K562 (cell line): ENCODE results near the gene ATP5PD. TPM values are rescaled to one million over a fixed set of nuclear protein-coding genes. Genes with fewer than 3 reads are reported as not detected.

Experiments
- ATAC-seq: fragments of 200-7000 bp; cut with Tn5 transposase; 3 replicates; pipeline ENCODE4 v1.9.1; 2020; ENCODE audit warnings: moderate library complexity
- BruUV-seq: library from RNA; stranded (reverse); fragments of 400-500 nt; replicated peaks from 2 replicates; lab custom pipeline; 2021; lab: Mats Ljungman, UMichigan
- CTCF ChIA-PET: fragments of 300-600 bp; formaldehyde crosslinking; extraction: SDS; loops from one replicate; lab custom pipeline; 2021; ENCODE audit warnings: low intra/inter-chr PET ratio; lab: Yijun Ruan, JAX
- POLR2A ChIA-PET: fragments of 300-600, 350-650 bp; sonication (Branson Sonifier 250); formaldehyde crosslinking; extraction: SDS; loops from one replicate; lab custom pipeline; 2021; ENCODE audit warnings: antibody characterized with exemption, inconsistent platforms; lab: Yijun Ruan, JAX
- DNase-seq, 4 experiments: peaks; one replicate each; pipeline versions ENCODE4 v3.0.0 to v3.0.0-alpha.2; 2011 to 2018; ENCODE audit warnings: low spot score in 3 of 4, mixed read lengths in 3 of 4; ENCODE audit errors: extremely low read depth in 1 of 4
- FAIRE-seq: peaks from 2 replicates; lab custom pipeline; 2011; peaks lifted over from hg19 to GRCh38; lab: Jason Lieb, UNC
- H2AFZ ChIP-seq: 2 replicates; pipeline ENCODE4 v1.6.0; 2011; ENCODE audit warnings: low read depth, low read length, control low read depth, inconsistent platforms
- H3K27ac ChIP-seq: fragments of 200-600 bp; 3 replicates; pipeline ENCODE4 v1.8.0; 2011; ENCODE audit warnings: low read depth, mild to moderate bottlenecking, control low read depth, inconsistent platforms, low read length, moderate library complexity, mixed read lengths; ENCODE audit errors: extremely low read depth
- H3K27me3 ChIP-seq, 2 experiments: fragments of 300-600 bp in 1 of 2; 2 replicates in 1 of 2; 3 replicates in 1 of 2; pipeline versions ENCODE4 v1.6.0 to v1.8.0; 2011; ENCODE audit warnings: inconsistent platforms in 2 of 2, low read length in 2 of 2, mild to moderate bottlenecking in 1 of 2, mixed read lengths in 1 of 2, moderate library complexity in 1 of 2; ENCODE audit not compliant: control insufficient read depth in 2 of 2, insufficient read depth in 2 of 2
- H3K36me3 ChIP-seq: fragments of 300-600 bp; 3 replicates; pipeline ENCODE4 v1.8.0; 2011; ENCODE audit warnings: mild to moderate bottlenecking, low read length, inconsistent platforms; ENCODE audit not compliant: control insufficient read depth, insufficient read depth
- H3K4me1 ChIP-seq, 2 experiments: fragments of 200-600 bp in 1 of 2; replicated peaks in 1 of 2; 2 replicates in 1 of 2; 3 replicates in 1 of 2; pipeline versions ENCODE4 v1.5.1 to v1.8.0; 2011; ENCODE audit warnings: inconsistent platforms in 2 of 2, low read length in 2 of 2, mild to moderate bottlenecking in 1 of 2, mixed read lengths in 1 of 2, moderate library complexity in 1 of 2; ENCODE audit not compliant: control insufficient read depth in 2 of 2, insufficient read depth in 2 of 2
- H3K4me2 ChIP-seq: 2 replicates; pipeline ENCODE4 v1.6.1; 2011; ENCODE audit warnings: low read length, control low read depth, inconsistent platforms, mixed read lengths; ENCODE audit not compliant: insufficient read depth
- H3K4me3 ChIP-seq: fragments of 200-600 bp; sonication (generic), shearing (Covaris generic); 2 replicates; pipeline ENCODE4 v1.5.1; 2016; ENCODE audit warnings: control low read depth, inconsistent platforms
- H3K79me2 ChIP-seq: fragments of 200-600 bp; 3 replicates; pipeline ENCODE4 v1.8.0; 2011; ENCODE audit warnings: low read length, inconsistent platforms; ENCODE audit not compliant: control insufficient read depth, insufficient read depth
- H3K9ac ChIP-seq, 2 experiments: 2 replicates each; pipeline versions ENCODE4 v1.6.0 to v1.6.1; 2011; ENCODE audit warnings: low read depth in 2 of 2, low read length in 2 of 2, control low read depth in 1 of 2, inconsistent platforms in 1 of 2, mild to moderate bottlenecking in 1 of 2, mixed read lengths in 1 of 2; ENCODE audit not compliant: insufficient read depth in 1 of 2
- H3K9me1 ChIP-seq: one replicate; pipeline ENCODE4 v1.6.0; 2011; ENCODE audit warnings: inconsistent platforms, mild to moderate bottlenecking, low read length, moderate library complexity; ENCODE audit not compliant: control insufficient read depth, insufficient read depth
- H3K9me3 ChIP-seq: replicated peaks from 2 replicates; pipeline ENCODE4 v1.5.1; 2011; ENCODE audit warnings: low read depth, low read length, inconsistent platforms; ENCODE audit not compliant: control insufficient read depth, insufficient read depth
- H4K20me1 ChIP-seq: replicated peaks from 2 replicates; pipeline ENCODE4 v1.6.1; 2011; ENCODE audit warnings: low read length, inconsistent platforms, mixed read lengths; ENCODE audit not compliant: control insufficient read depth, insufficient read depth
- CEBPG ChIP-seq, 3 experiments: fragments of 200-800 bp in 1 of 3; sonication (Bioruptor generic) in 1 of 3; sonication (generic) in 1 of 3; formaldehyde crosslinking in 1 of 3; IDR thresholded peaks in 2 of 3; conservative IDR thresholded peaks in 1 of 3; 2 replicates each; pipeline versions ENCODE4 v1.6.1 to v1.8.0; 2016 to 2022; ENCODE audit warnings: missing compliant biosample characterization in 2 of 3, missing genetic modification characterization in 2 of 3, mild to moderate bottlenecking in 1 of 3, missing genetic modification reagents in 1 of 3
- CTCF ChIP-seq, 3 experiments: IDR thresholded peaks in 2 of 3; conservative IDR thresholded peaks in 1 of 3; 2 replicates each; pipeline ENCODE4 v1.5.1; 2011 to 2012; ENCODE audit warnings: low read length in 3 of 3, mild to moderate bottlenecking in 3 of 3, control low read depth in 2 of 3, improper control_type of control experiment in 1 of 3, inconsistent platforms in 1 of 3, low read depth in 1 of 3, mixed read lengths in 1 of 3, moderate library complexity in 1 of 3; ENCODE audit not compliant: insufficient read depth in 2 of 3
- DIDO1 ChIP-seq: fragments of 450-650 bp; IDR thresholded peaks from 2 replicates; pipeline ENCODE4 v1.6.1; 2016; ENCODE audit warnings: low read depth, missing biosample characterization, missing genetic modification characterization
- EP400 ChIP-seq: fragments of 450-650 bp; IDR thresholded peaks from 2 replicates; pipeline ENCODE4 v1.6.1; 2017; ENCODE audit warnings: antibody characterized with exemption, mild to moderate bottlenecking, moderate library complexity
- HDAC8 ChIP-seq: fragments of 450-650 bp; IDR thresholded peaks from 2 replicates; pipeline ENCODE4 v1.6.1; 2016; ENCODE audit warnings: mild to moderate bottlenecking, missing genetic modification characterization, moderate library complexity, missing compliant biosample characterization
- MECOM ChIP-seq: fragments of 250-450 bp; sonication (Bioruptor Pico); IDR thresholded peaks from 2 replicates; pipeline ENCODE4 v1.8.0; 2022; ENCODE audit warnings: inconsistent platforms
- POU5F1 ChIP-seq: fragments of 150-350 bp; IDR thresholded peaks from 2 replicates; pipeline ENCODE4 v1.6.1; 2014; ENCODE audit warnings: borderline replicate concordance, low read length, low read depth, mild to moderate bottlenecking; ENCODE audit not compliant: partially characterized antibody
- RFX1 ChIP-seq: fragments of 450-650 bp; IDR thresholded peaks from 2 replicates; pipeline ENCODE4 v1.6.1; 2016; ENCODE audit warnings: mild to moderate bottlenecking, moderate library complexity
- TGIF2 ChIP-seq: sonication (generic); formaldehyde crosslinking; IDR thresholded peaks from 2 replicates; pipeline ENCODE4 v1.8.1; 2022; ENCODE audit warnings: mild to moderate bottlenecking, missing genetic modification reagents, moderate library complexity
- ZBTB1 ChIP-seq: sonication (generic); formaldehyde crosslinking; IDR thresholded peaks from 2 replicates; pipeline ENCODE4 v1.8.1; 2023; ENCODE audit warnings: missing genetic modification reagents, low read depth, mild to moderate bottlenecking, borderline replicate concordance
- ZKSCAN3 ChIP-seq: fragments of 250-450 bp; sonication (Bioruptor Pico); IDR thresholded peaks from 2 replicates; pipeline ENCODE4 v1.4.0; 2020
- WGBS: fragments of 100-300 bp; shearing (Covaris generic); methylation state at CpG from one replicate; pipeline ENCODE4 v1.1.6; 2016; ENCODE audit warnings: low coverage, mixed read lengths; ENCODE audit not compliant: insufficient coverage; ENCODE audit errors: missing lambda C conversion rate; 5-methylcytosine and 5-hydroxymethylcytosine counted together
- in situ Hi-C: fragments of 300-500 bp; cut with MboI; formaldehyde crosslinking; loops from 4 replicates; pipeline ENCODE4 v1.15.0; 2018; ENCODE audit warnings: inconsistent platforms, mixed read lengths
- intact Hi-C: fragments of 100-400 bp; cut with micrococcal nuclease; formaldehyde crosslinking; loops from 2 replicates; pipeline ENCODE4 v1.14.2; 2022
- polyA plus RNA-seq, 8 experiments: library from polyadenylated mRNA; depleted of rRNA in 4 of 8; stranded (reverse) in 5 of 8; unstranded in 3 of 8; fragments of >200 nt; fragmentation: Nextera tagmentation in 2 of 8; fragmentation: Illumina TruSeq in 1 of 8; extraction: Ambion mirVana in 2 of 8; extraction: Trizol in 1 of 8; gene quantifications; 2 replicates each; pipeline versions ENCODE4 v1.2.1 to v1.2.3, GENCODE V29; 2011 to 2014; ENCODE audit warnings: inconsistent platforms in 1 of 8, missing spikeins in 1 of 8
- total RNA-seq, 7 experiments: library from RNA; depleted of rRNA in 6 of 7; stranded (reverse); fragments of >200 nt in 6 of 7; fragmentation: Illumina TruSeq in 2 of 7; extraction: Trizol in 2 of 7; gene quantifications; 2 replicates each; pipeline versions ENCODE4 v1.2.1 to v1.2.3, GENCODE V29; 2011 to 2021; ENCODE audit warnings: low replicate concordance in 1 of 7
- TF ChIP-seq, protein P1 (sequence below): sonication (generic); formaldehyde crosslinking; IDR thresholded peaks from 2 replicates; pipeline ENCODE4 v1.9.0; 2022; ENCODE audit warnings: mild to moderate bottlenecking, missing genetic modification reagents
- TF ChIP-seq, protein P2 (sequence below), 2 experiments: IDR thresholded peaks; 2 replicates each; pipeline ENCODE4 v1.6.1; 2011; ENCODE audit warnings: borderline replicate concordance in 1 of 2, control low read depth in 1 of 2, low read depth in 1 of 2, low read length in 1 of 2, mild to moderate bottlenecking in 1 of 2, mixed read lengths in 1 of 2, moderate library complexity in 1 of 2; ENCODE audit not compliant: insufficient read depth in 1 of 2, insufficient read length in 1 of 2, poor library complexity in 1 of 2, severe bottlenecking in 1 of 2; ENCODE audit errors: extremely low read depth in 1 of 2

Gene ATP5PD
- total and polyA plus RNA-seq, 9 of the 15 experiments (the other 6 are each of a cell fraction or from before 2014, with no cell fraction given): 271 to 828 (median 432) TPM

GRCh38 chr17:75010683-75011400 is 35.9 kb downstream of the ATP5PD start (continued):
- TF ChIP-seq POU5F1 (no peak), RFX1 (peak; percentile 67), CTCF (IDR thresholded peaks at IDR 0.05 in 2 of 3, conservative IDR thresholded peaks at IDR 0.05 in 1 of 3; ENCODE audit: insufficient read depth in 2 of 3, low read depth in 1 of 3, low read length in 3 of 3) (peak in 1 of 3 experiments; percentile 36; a peak in 2 of 6 replicates), ZKSCAN3 (CRISPR knock-in tag) (no peak)
- TF ChIP-seq, protein P1, sequence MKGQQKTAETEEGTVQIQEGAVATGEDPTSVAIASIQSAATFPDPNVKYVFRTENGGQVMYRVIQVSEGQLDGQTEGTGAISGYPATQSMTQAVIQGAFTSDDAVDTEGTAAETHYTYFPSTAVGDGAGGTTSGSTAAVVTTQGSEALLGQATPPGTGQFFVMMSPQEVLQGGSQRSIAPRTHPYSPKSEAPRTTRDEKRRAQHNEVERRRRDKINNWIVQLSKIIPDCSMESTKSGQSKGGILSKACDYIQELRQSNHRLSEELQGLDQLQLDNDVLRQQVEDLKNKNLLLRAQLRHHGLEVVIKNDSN (CRISPR knock-in tag): peak; percentile 50

- no TSS peak for BruUV-seq
- 38% methylated on average over 2 of the region's 2 CpGs for WGBS
- no peak overlapping the region for H3K4me3 ChIP-seq
- TF ChIP-seq HDAC8 (tag) (no peak), CEBPG (CRISPR knock-in tag; IDR thresholded peaks at IDR 0.05) (no peak), CEBPG (tag; conservative IDR thresholded peaks at IDR 0.05 in 1 of 2, IDR thresholded peaks at IDR 0.05 in 1 of 2) (no peak), EP400 (no peak), TGIF2 (CRISPR knock-in tag) (no peak), DIDO1 (tag) (no peak), ZBTB1 (CRISPR knock-in tag) (no peak), MECOM (no peak)
- TF ChIP-seq, protein P2, sequence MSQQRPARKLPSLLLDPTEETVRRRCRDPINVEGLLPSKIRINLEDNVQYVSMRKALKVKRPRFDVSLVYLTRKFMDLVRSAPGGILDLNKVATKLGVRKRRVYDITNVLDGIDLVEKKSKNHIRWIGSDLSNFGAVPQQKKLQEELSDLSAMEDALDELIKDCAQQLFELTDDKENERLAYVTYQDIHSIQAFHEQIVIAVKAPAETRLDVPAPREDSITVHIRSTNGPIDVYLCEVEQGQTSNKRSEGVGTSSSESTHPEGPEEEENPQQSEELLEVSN (IDR thresholded peaks at IDR 0.05; ENCODE audit: borderline replicate concordance in 1 of 2, extremely low read depth in 1 of 2, insufficient read depth in 1 of 2, insufficient read length in 1 of 2, low read depth in 1 of 2, low read length in 1 of 2, poor library complexity in 1 of 2, severe bottlenecking in 1 of 2): no peak
- no peaks in the 10 kb centered on the region for H3K27me3 ChIP-seq
- peak overlapping the region in 1 of 2 experiments; percentile 69; a peak in 1 of 4 replicates for H3K9ac ChIP-seq
- H2AFZ ChIP-seq: no peak overlapping the region
- H3K79me2 ChIP-seq: peaks cover 15% of the 10 kb centered on the region
- POLR2A ChIA-PET: interaction anchor here (1.5 to 4.0 kb wide), 2 partner anchors 19 to 21 kb away, joined by 4 to 18 read pairs; partner anchors contain the start of gene CDR2L
- in situ Hi-C loops (no loop called here), intact Hi-C loops (loop anchor here (10.0 kb wide), 1 partner anchor 84 kb away; the partner anchor contains the start of genes OTOP2 and USH1G)
- H4K20me1 ChIP-seq: no peaks in the 10 kb centered on the region
- H3K27ac ChIP-seq: no peak overlapping the region
- peaks cover 3% of the 10 kb centered on the region for H3K9me1 ChIP-seq
- FAIRE-seq (no peak), DNase-seq (no peak), ATAC-seq (no peak)
- H3K4me2 ChIP-seq: no peak overlapping the region
- peaks cover under 1% of the 10 kb centered on the region; the same call in 1 of the 3 replicates for H3K36me3 ChIP-seq
- H3K9me3 ChIP-seq: no peaks in the 10 kb centered on the region
- CTCF ChIA-PET: no interaction called here
- peaks cover 18 to 20% of the 10 kb centered on the region in 2 experiments; a peak in 4 of 5 replicates for H3K4me1 ChIP-seq
Measured at GRCh38 chr17:75009139-75009724, 37.5 kb downstream of the ATP5PD start.
